Adrenal gland (tissue), 12 donors: ENCODE results near the gene SRM. TPM values are rescaled to one million over a fixed set of nuclear protein-coding genes. Genes with fewer than 3 reads are reported as not detected.
"Not testable (repeated sequence)": the region's sequence is repeated elsewhere in the genome, so short reads cannot be mapped to it uniquely, and the experiment has no call there.

Experiments used
- DNase-seq, 7 donors: peaks; one replicate each; pipeline ENCODE4 v3.0.0-alpha.2; 2019 to 2020
- H3K27ac ChIP-seq, 5 donors: fragments of 200-600 bp; sonication (generic) in 4 of 5; 1 replicate in 3 of 5; 2 replicates in 2 of 5; pipeline versions ENCODE4 v1.5.1 to v1.8.0; 2016 to 2020; ENCODE audit warnings: mild to moderate bottlenecking in 1 of 5
- H3K27me3 ChIP-seq: fragments of 200-600 bp; 2 replicates; pipeline ENCODE4 v1.8.0; 2021
- H3K36me3 ChIP-seq, 2 donors: fragments of 200-600 bp; replicated peaks in 1 of 2; 1 replicate in 1 of 2; 2 replicates in 1 of 2; pipeline versions ENCODE4 v1.5.1 to v1.8.0; 2018 to 2022
- H3K4me1 ChIP-seq, 2 donors: fragments of 200-600 bp; replicated peaks in 1 of 2; 1 replicate in 1 of 2; 2 replicates in 1 of 2; pipeline versions ENCODE4 v1.5.1 to v1.8.0; 2018 to 2021
- H3K4me3 ChIP-seq, 4 donors: fragments of 200-600 bp; sonication (generic) in 3 of 4; one replicate each; pipeline ENCODE4 v1.5.1; 2016 to 2018
- H3K9me3 ChIP-seq, 3 donors: fragments of 200-600 bp; sonication (generic) in 1 of 3; replicated peaks in 1 of 3; 1 replicate in 2 of 3; 2 replicates in 1 of 3; pipeline versions ENCODE4 v1.5.1 to v1.8.0; 2016 to 2021
- POLR2A ChIP-seq, 2 donors: fragments of 450-650 bp; IDR thresholded peaks; one replicate each; pipeline ENCODE4 v1.6.1; 2017; ENCODE audit warnings: antibody characterized with exemption in 2 of 2, mild to moderate bottlenecking in 2 of 2, moderate library complexity in 1 of 2
- WGBS, 4 donors: extraction: QIAGEN DNeasy Blood & Tissue Kit in 2 of 4; methylation state at CpG; one replicate each; pipeline versions ENCODE4 v1.1.5 to v1.1.7; 2013 to 2017; 5-methylcytosine and 5-hydroxymethylcytosine counted together
- intact Hi-C, 2 donors: fragments of 100-400 bp; cut with DNase I; formaldehyde crosslinking; loops; one replicate each; pipeline versions ENCODE4 v1.14.1 to v1.15.0; 2022 to 2023
- polyA plus RNA-seq, 3 donors: library from polyadenylated mRNA; stranded (reverse); fragments of 200-250 nt in 2 of 3; fragments of 350-450 nt in 1 of 3; fragmentation: Illumina TruSeq in 1 of 3; extraction: RNeasy Lipid Tissue Mini Kit (QIAGEN cat#74804) in 1 of 3; gene quantifications; one replicate each; pipeline ENCODE4 v1.2.3, GENCODE V29; 2013 to 2014
- total RNA-seq, 9 donors: library from RNA; depleted of rRNA in 4 of 9; stranded (reverse); fragments of >200 nt in 4 of 9; fragments of 120-200 nt in 1 of 9; fragmentation: NEBNext Ultra II Directional in 1 of 9; extraction: Animal tissue kit (Norgen Biotek cat#: 25700) in 1 of 9; gene quantifications; one replicate each; pipeline versions ENCODE4 v1.1.0 to v1.2.4, GENCODE V29; 2013 to 2023
- TF ChIP-seq, protein P1 (sequence below), 6 experiments: fragments of 450-650 bp in 4 of 6; fragments of 200-600 bp in 2 of 6; sonication (generic) in 1 of 6; IDR thresholded peaks; 1 replicate in 5 of 6; 2 replicates in 1 of 6; pipeline versions ENCODE4 v1.5.1 to v1.8.0; 2016 to 2021; ENCODE audit warnings: antibody characterized with exemption in 6 of 6, mild to moderate bottlenecking in 2 of 6, moderate library complexity in 1 of 6
- donor health status: healthy with polysubstance abuse.
- donor health status: Bipolar disorder and iron deficiency.
- donor health status: DM: yes; HTN: yes; CAD: no.
- donor health status: DM: no; HTN: no; CAD: no.
- donor health status: DM: no; HTN: no; CAD: no.
- donor health status: DM: yes; HTN: yes; CAD: no.

SRM gene
- total and polyA plus RNA-seq, 12 donors, result 14.9 to 243 (median 54.5) TPM

DNA sequence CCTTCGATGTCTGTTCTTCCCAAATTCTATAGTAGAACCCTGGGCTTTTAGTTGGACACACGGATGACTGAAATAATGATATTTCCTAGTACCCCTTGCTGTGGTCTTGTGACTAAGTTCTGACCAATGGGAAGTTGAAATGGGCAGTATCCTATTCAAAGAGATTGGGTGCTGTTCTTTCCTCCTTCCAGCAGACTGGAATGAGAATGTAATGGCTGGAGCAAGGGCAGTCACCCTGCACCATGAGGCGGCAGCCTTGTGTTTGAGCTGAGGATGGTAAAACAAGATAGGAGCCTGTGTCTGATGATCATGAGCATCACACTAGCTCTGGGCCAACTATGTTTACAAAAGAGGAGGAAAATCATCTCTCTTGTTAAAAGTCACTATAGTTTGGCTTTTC is 5.1 kb upstream of the SRM start:
- no peak overlapping the region for H3K27ac ChIP-seq
- no peaks in the 10 kb centered on the region for H3K27me3 ChIP-seq
- peaks cover 7 to 11% of the 10 kb centered on the region in 2 donors for H3K4me1 ChIP-seq
- intact Hi-C loops, result no loop called here
- no peak overlapping the region for H3K4me3 ChIP-seq
- TF ChIP-seq, protein P1, sequence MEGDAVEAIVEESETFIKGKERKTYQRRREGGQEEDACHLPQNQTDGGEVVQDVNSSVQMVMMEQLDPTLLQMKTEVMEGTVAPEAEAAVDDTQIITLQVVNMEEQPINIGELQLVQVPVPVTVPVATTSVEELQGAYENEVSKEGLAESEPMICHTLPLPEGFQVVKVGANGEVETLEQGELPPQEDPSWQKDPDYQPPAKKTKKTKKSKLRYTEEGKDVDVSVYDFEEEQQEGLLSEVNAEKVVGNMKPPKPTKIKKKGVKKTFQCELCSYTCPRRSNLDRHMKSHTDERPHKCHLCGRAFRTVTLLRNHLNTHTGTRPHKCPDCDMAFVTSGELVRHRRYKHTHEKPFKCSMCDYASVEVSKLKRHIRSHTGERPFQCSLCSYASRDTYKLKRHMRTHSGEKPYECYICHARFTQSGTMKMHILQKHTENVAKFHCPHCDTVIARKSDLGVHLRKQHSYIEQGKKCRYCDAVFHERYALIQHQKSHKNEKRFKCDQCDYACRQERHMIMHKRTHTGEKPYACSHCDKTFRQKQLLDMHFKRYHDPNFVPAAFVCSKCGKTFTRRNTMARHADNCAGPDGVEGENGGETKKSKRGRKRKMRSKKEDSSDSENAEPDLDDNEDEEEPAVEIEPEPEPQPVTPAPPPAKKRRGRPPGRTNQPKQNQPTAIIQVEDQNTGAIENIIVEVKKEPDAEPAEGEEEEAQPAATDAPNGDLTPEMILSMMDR (IDR thresholded peaks at IDR 0.05), result no peak
- no peak for TF ChIP-seq POLR2A (IDR thresholded peaks at IDR 0.05)
- DNase-seq, result no peak
- WGBS, 4 donors, result 96 to 100% (median 98%) methylated on average over 3 of the region's 3 CpGs
- peaks cover 0 to 60% of the 10 kb centered on the region in 2 donors for H3K36me3 ChIP-seq
- H3K9me3 ChIP-seq, result no peaks in the 10 kb centered on the region

DNA sequence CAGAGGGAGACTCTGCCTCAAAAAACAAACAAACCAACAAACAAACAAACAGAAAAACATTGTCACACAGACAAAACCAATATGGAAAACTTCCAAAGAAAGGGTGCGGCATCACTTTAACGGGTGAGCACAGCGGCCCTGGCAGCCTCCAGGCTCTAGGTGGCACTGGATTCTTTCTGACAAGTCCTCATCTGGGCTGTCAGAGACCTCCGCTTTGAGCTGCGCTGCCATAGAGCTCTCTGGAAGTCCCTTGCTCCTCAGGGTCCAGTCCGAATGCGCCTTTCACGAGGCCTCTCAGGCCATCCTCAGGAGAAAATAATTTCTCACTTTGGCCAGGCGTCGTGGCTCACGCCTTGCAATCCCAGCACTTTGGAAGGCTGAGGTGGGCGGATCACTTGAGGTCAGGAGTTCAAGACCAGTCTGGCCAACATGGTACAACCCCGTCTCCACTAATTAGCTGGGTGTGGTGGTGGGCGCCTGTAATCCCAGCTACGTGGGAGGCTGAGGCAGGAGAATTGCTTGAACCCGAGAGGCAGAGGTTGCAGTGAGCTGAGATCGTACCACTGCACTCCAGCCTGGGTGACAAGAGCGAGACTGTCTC is 4.2 kb upstream of the SRM start:
- WGBS, 4 donors, result 85 to 91% (median 90%) methylated on average over 15 to 18 of the region's 18 CpGs
- H3K4me3 ChIP-seq, H3K27ac ChIP-seq, H3K27me3 ChIP-seq, H3K9me3 ChIP-seq, DNase-seq, intact Hi-C loops: not testable (repeated sequence)
- H3K4me1 ChIP-seq, result peaks cover 10 to 16% of the 10 kb centered on the region in 2 donors
- peaks cover 0 to 51% of the 10 kb centered on the region in 2 donors for H3K36me3 ChIP-seq

- no peak for DNase-seq
- Histone ChIP-seq H3K27me3 (no peaks in the 10 kb centered on the region), H3K27ac (no peak overlapping the region), H3K9me3 (no peaks in the 10 kb centered on the region), H3K4me3 (no peak overlapping the region), H3K36me3 (peaks cover 0 to 40% of the 10 kb centered on the region in 2 donors), H3K4me1 (peaks cover 15 to 22% of the 10 kb centered on the region in 2 donors)
- TF ChIP-seq, protein P1 (IDR thresholded peaks at IDR 0.05), result no peak
- no peak for TF ChIP-seq POLR2A (IDR thresholded peaks at IDR 0.05)
- intact Hi-C loops, result no loop called here
- 79 to 87% (median 81%) methylated on average over 3 of the region's 3 CpGs for whole genome bisulfite sequencing, 4 donors
Measured at GRCh38 chr1:11062965-11063401, 3.2 kb upstream of the SRM start.

- TF ChIP-seq, protein P1 (IDR thresholded peaks at IDR 0.05), result no peak
- no peak for TF ChIP-seq POLR2A (IDR thresholded peaks at IDR 0.05)
- H3K27ac ChIP-seq, result no peak overlapping the region
- intact Hi-C loops, result no loop called here
- DNase-seq, result no peak
- WGBS, 4 donors, result 69 to 74% (median 72%) methylated on average over 5 of the region's 5 CpGs
- H3K36me3 ChIP-seq, result peaks cover 0 to 34% of the 10 kb centered on the region in 2 donors
- H3K27me3 ChIP-seq, result no peaks in the 10 kb centered on the region
- no peaks in the 10 kb centered on the region for H3K9me3 ChIP-seq
- no peak overlapping the region for H3K4me3 ChIP-seq
- peaks cover 15 to 22% of the 10 kb centered on the region in 2 donors for H3K4me1 ChIP-seq
Measured at GRCh38 chr1:11061652-11062365, 2.0 kb upstream of the SRM start.
